Measurements from ENCODE around the gene IQUB.

IQUB gene

GRCh38 chr7:123460616-123461015 lies 73.8 kb downstream of the IQUB start:
- POLR2A ChIA-PET, result no interaction called here

GRCh38 chr7:123455965-123456470 lies 78.4 kb downstream of the IQUB start:
- ChIA-PET CTCF (no interaction called here), POLR2A (no interaction called here)
- TF ChIP-seq HDGF (IDR thresholded peaks at IDR 0.05; ENCODE audit: borderline replicate concordance) (no peak), BHLHE40 (IDR thresholded peaks at IDR 0.05; ENCODE audit: borderline replicate concordance) (no peak), ELF4 (IDR thresholded peaks at IDR 0.05) (no peak), TARDBP (IDR thresholded peaks at IDR 0.05) (no peak)
- no peak for DNase-seq (ENCODE audit: extremely low spot score)

More at GRCh38 chr7:123460616-123461015, 73.8 kb downstream of the IQUB start:
- DNase-seq (ENCODE audit: extremely low spot score), result no peak
- CTCF ChIA-PET, result interaction anchor here (0.6 kb wide), 1 partner anchor 267 kb away, joined by 3 read pairs; no protein-coding TSS in a partner anchor
- TF ChIP-seq SP1 (IDR thresholded peaks at IDR 0.05) (no peak), CTBP1 (IDR thresholded peaks at IDR 0.05; ENCODE audit: borderline replicate concordance) (no peak), PKNOX1 (IDR thresholded peaks at IDR 0.05) (no peak), ZNF384 (IDR thresholded peaks at IDR 0.05) (no peak)

GRCh38 chr7:123440101-123440548 lies 94.3 kb downstream of the IQUB start:
- TF ChIP-seq BHLHE40 (IDR thresholded peaks at IDR 0.05; ENCODE audit: borderline replicate concordance) (no peak), CTBP1 (IDR thresholded peaks at IDR 0.05; ENCODE audit: borderline replicate concordance) (no peak), ARNT (IDR thresholded peaks at IDR 0.05) (no peak), SUZ12 (IDR thresholded peaks at IDR 0.05) (no peak), L3MBTL2 (conservative IDR thresholded peaks at IDR 0.05) (no peak), LEF1 (IDR thresholded peaks at IDR 0.05; ENCODE audit: borderline replicate concordance) (no peak), HDGF (IDR thresholded peaks at IDR 0.05; ENCODE audit: borderline replicate concordance) (no peak), ELF4 (IDR thresholded peaks at IDR 0.05) (no peak), FOXK2 (IDR thresholded peaks at IDR 0.05) (no peak), PKNOX1 (IDR thresholded peaks at IDR 0.05) (no peak), FOXA1 (IDR thresholded peaks at IDR 0.05) (no peak)
- ChIA-PET CTCF (no interaction called here), POLR2A (no interaction called here)
- DNase-seq (ENCODE audit: extremely low spot score), result no peak

GRCh38 chr7:123439191-123439590 lies 95.2 kb downstream of the IQUB start:
- TF ChIP-seq ARNT (IDR thresholded peaks at IDR 0.05) (no peak), TARDBP (IDR thresholded peaks at IDR 0.05) (no peak), HDGF (IDR thresholded peaks at IDR 0.05; ENCODE audit: borderline replicate concordance) (no peak), L3MBTL2 (conservative IDR thresholded peaks at IDR 0.05) (no peak), NFRKB (IDR thresholded peaks at IDR 0.05) (no peak), LEF1 (IDR thresholded peaks at IDR 0.05; ENCODE audit: borderline replicate concordance) (no peak), CTBP1 (IDR thresholded peaks at IDR 0.05; ENCODE audit: borderline replicate concordance) (no peak)
- no peak for DNase-seq (ENCODE audit: extremely low spot score)
- POLR2A ChIA-PET, result no interaction called here
- CTCF ChIA-PET, result interaction anchor here (0.7 kb wide), 1 partner anchor 204 kb away, joined by 3 read pairs; no protein-coding TSS in a partner anchor

- DNase-seq (ENCODE audit: extremely low spot score), result no peak
- CTCF ChIA-PET, result no interaction called here
- TF ChIP-seq TARDBP (IDR thresholded peaks at IDR 0.05) (no peak), NFRKB (IDR thresholded peaks at IDR 0.05) (no peak), L3MBTL2 (conservative IDR thresholded peaks at IDR 0.05) (no peak), LEF1 (IDR thresholded peaks at IDR 0.05; ENCODE audit: borderline replicate concordance) (no peak), FOXM1 (IDR thresholded peaks at IDR 0.05; ENCODE audit: borderline replicate concordance) (no peak), ZNF384 (IDR thresholded peaks at IDR 0.05) (no peak), SUZ12 (IDR thresholded peaks at IDR 0.05) (no peak)
- POLR2A ChIA-PET, result no interaction called here
These were observed 96.9 kb downstream of the IQUB start for GRCh38 chr7:123437447-123437995.

- no peak for DNase-seq (ENCODE audit: extremely low spot score)
- ChIA-PET CTCF (no interaction called here), POLR2A (no interaction called here)
- TF ChIP-seq FOXM1 (IDR thresholded peaks at IDR 0.05; ENCODE audit: borderline replicate concordance) (no peak), L3MBTL2 (conservative IDR thresholded peaks at IDR 0.05) (no peak), PKNOX1 (IDR thresholded peaks at IDR 0.05) (no peak), ARNT (IDR thresholded peaks at IDR 0.05) (no peak), SP1 (IDR thresholded peaks at IDR 0.05) (no peak), TARDBP (IDR thresholded peaks at IDR 0.05) (no peak), HDGF (IDR thresholded peaks at IDR 0.05; ENCODE audit: borderline replicate concordance) (no peak), ZNF384 (IDR thresholded peaks at IDR 0.05) (no peak), FOXA1 (IDR thresholded peaks at IDR 0.05) (no peak), BHLHE40 (IDR thresholded peaks at IDR 0.05; ENCODE audit: borderline replicate concordance) (no peak), CTBP1 (IDR thresholded peaks at IDR 0.05; ENCODE audit: borderline replicate concordance) (no peak), FOXK2 (IDR thresholded peaks at IDR 0.05) (no peak), LEF1 (IDR thresholded peaks at IDR 0.05; ENCODE audit: borderline replicate concordance) (no peak), NFRKB (IDR thresholded peaks at IDR 0.05) (no peak), SUZ12 (IDR thresholded peaks at IDR 0.05) (no peak), ELF4 (IDR thresholded peaks at IDR 0.05) (no peak)
These were observed 99.2 kb downstream of the IQUB start for GRCh38 chr7:123435080-123435700.

Data from HEK293T (cell line).